Kidney (tissue), 14 donors: ENCODE data around the gene NAV1. TPM values are rescaled to one million over a fixed set of nuclear protein-coding genes. Genes with fewer than 3 reads are reported as not detected.

Experiments
- DNase-seq, 5 donors: peaks; one replicate each; pipeline ENCODE4 v3.0.0-alpha.2; 2013 to 2020
- FAIRE-seq: peaks from 2 replicates; lab custom pipeline; 2012; peaks lifted over from hg19 to GRCh38; lab: Jason Lieb, UNC
- H3K27ac ChIP-seq, 2 donors: one replicate each; pipeline ENCODE4 v1.7.0; 2013; ENCODE audit warnings: low read depth in 2 of 2, low read length in 2 of 2, inconsistent platforms in 1 of 2
- H3K27me3 ChIP-seq: one replicate; pipeline ENCODE4 v1.7.1; 2013; ENCODE audit warnings: low read length, inconsistent platforms; ENCODE audit not compliant: control insufficient read depth, insufficient read depth
- H3K36me3 ChIP-seq, 3 donors: one replicate each; pipeline versions ENCODE4 v1.7.0 to v1.7.1; 2013; ENCODE audit warnings: low read length in 3 of 3, control low read depth in 1 of 3, inconsistent platforms in 1 of 3; ENCODE audit not compliant: insufficient read depth in 3 of 3, control insufficient read depth in 2 of 3
- H3K4me1 ChIP-seq, 3 donors: one replicate each; pipeline versions ENCODE4 v1.7.0 to v1.7.1; 2013; ENCODE audit warnings: low read length in 3 of 3, inconsistent platforms in 1 of 3, low read depth in 1 of 3; ENCODE audit not compliant: control insufficient read depth in 2 of 3, insufficient read depth in 2 of 3
- H3K4me3 ChIP-seq, 3 donors: one replicate each; pipeline versions ENCODE4 v1.7.0 to v1.8.1; 2013; ENCODE audit warnings: low read length in 3 of 3, control low read depth in 1 of 3, inconsistent platforms in 1 of 3
- H3K9ac ChIP-seq, 3 donors: one replicate each; pipeline versions ENCODE4 v1.7.0 to v1.7.1; 2013; ENCODE audit warnings: low read length in 3 of 3, control low read depth in 1 of 3, inconsistent platforms in 1 of 3
- H3K9me3 ChIP-seq, 3 donors: one replicate each; pipeline versions ENCODE4 v1.7.0 to v1.7.1; 2013; ENCODE audit warnings: low read length in 3 of 3, control low read depth in 1 of 3, inconsistent platforms in 1 of 3; ENCODE audit not compliant: control insufficient read depth in 2 of 3, insufficient read depth in 1 of 3
- CTCF ChIP-seq: IDR thresholded peaks from 3 replicates; pipeline ENCODE4 v1.5.1; 2012; ENCODE audit warnings: mild to moderate bottlenecking, moderate library complexity, borderline replicate concordance; ENCODE audit not compliant: insufficient read depth; ENCODE audit errors: extremely low read depth
- intact Hi-C: fragments of 100-400 bp; cut with DNase I; formaldehyde crosslinking; loops from one replicate; pipeline ENCODE4 v1.11.1; 2022
- polyA plus RNA-seq: library from polyadenylated mRNA; stranded (reverse); fragments of 350-450 nt; fragmentation: Illumina TruSeq; extraction: RNeasy Lipid Tissue Mini Kit (QIAGEN cat#74804); gene quantifications from one replicate; pipeline ENCODE4 v1.2.3, GENCODE V29; 2014; ENCODE audit warnings: low read depth, low replicate concordance; ENCODE audit not compliant: insufficient read depth
- total RNA-seq: library from RNA; stranded (reverse); fragmentation: NEBNext Ultra II Directional; extraction: Animal tissue kit (Norgen Biotek cat#: 25700); gene quantifications from one replicate; pipeline ENCODE4 v1.2.1, GENCODE V29; 2021
- donor health status: control.
- donor health status: control.
- donor health status: control.
- donor health status: control.
- donor health status: control.
- donor health status: DM: yes; HTN: yes; CAD: no.
- donor health status: Normal renal cell carcinoma (clear cell type).

NAV1 gene
- total and polyA plus RNA-seq, 2 donors from 2014 or later: 1.7 to 23.0 TPM

DNA sequence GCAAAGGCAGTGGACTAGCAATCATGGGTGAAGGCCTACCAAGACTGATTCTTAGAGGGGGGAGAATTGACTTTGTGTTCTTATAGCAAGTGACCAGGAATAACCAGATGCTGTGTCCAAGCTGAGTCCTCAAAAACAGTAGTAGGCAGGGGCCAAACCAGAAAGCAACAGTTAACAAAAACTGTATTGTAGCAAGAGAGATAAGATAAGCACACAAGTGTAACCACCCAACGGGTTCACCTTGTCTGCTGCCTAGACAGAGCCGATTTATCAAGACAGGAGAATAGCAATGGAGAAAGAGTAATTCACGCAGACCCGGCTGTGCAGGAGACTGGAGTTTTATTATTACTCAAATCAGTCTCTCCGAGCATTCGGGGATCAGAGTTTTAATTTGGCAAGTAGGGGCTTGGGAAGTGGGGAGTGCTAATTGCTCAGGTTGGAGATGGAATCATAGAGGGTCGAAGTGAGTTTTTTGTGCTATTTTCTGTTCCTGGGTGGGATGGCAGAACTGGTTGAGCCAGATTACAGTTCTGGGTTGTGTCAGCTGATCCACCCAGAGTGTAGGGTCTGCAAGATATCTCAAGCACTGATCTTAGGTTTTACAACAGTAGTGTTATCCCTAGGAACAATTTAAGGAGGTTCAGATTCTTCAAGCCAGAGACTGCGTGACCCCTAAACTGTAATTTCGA lies 23.7 kb upstream of the NAV1 start:
- intact Hi-C loops: loop anchor here (10.0 kb wide), 1 partner anchor 70 kb away; no protein-coding TSS in a partner anchor
- peaks cover 3 to 12% (median 11%) of the 10 kb centered on the region in 3 donors for H3K4me1 ChIP-seq
- no peaks in the 10 kb centered on the region for H3K27me3 ChIP-seq
- H3K27ac ChIP-seq: no peak overlapping the region
- H3K9me3 ChIP-seq: no peaks in the 10 kb centered on the region
- peak in 1 of 5 donors; percentile 23 for DNase-seq
- H3K9ac ChIP-seq: no peak overlapping the region
- TF ChIP-seq CTCF: no peak
- H3K36me3 ChIP-seq: no peaks in the 10 kb centered on the region
- FAIRE-seq: no peak
- no peak overlapping the region for H3K4me3 ChIP-seq

GRCh38 chr1:201515895-201516294 lies 23.0 kb upstream of the NAV1 start:
- peaks cover 3 to 12% (median 11%) of the 10 kb centered on the region in 3 donors for H3K4me1 ChIP-seq
- H3K27ac ChIP-seq: no peak overlapping the region
- no peak for FAIRE-seq

DNA sequence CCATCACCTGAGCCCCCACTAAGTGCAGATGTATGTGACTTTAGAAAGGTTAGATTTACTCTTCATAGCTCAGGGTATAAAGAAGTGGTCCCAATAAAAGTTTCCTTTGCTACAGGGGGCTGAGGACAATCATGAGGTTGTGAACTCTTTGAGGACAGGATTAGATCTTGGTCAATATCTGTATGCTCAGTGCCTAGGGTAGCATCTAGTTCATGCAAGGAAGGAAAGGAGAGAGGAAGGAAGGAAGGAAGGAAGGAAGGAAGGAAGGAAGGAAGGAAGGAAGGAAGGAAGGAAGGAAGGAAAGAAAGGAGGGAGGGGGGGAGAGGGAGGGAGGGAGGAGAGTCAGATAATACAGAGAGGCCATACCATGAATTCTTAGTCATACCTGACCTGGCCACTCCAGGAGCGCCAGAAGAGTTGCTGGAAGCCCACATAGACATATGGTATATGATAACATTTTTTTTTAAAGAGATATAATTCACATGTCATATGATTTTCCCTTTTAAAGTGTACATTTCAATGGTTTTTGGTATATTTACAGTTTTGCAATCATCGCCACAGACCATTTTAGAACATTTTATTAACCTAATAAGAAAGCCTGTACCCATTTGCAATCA lies 22.3 kb upstream of the NAV1 start:
- Histone ChIP-seq H3K36me3 (no peaks in the 10 kb centered on the region), H3K4me1 (peaks cover 3 to 11% (median 10%) of the 10 kb centered on the region in 3 donors), H3K9ac (no peak overlapping the region), H3K27me3 (no peaks in the 10 kb centered on the region), H3K4me3 (no peak overlapping the region), H3K9me3 (no peaks in the 10 kb centered on the region), H3K27ac (no peak overlapping the region)
- intact Hi-C loops: loop anchor here (10.0 kb wide), 1 partner anchor 72 kb away; no protein-coding TSS in a partner anchor
- no peak for TF ChIP-seq CTCF
- no peak for FAIRE-seq
- no peak for DNase-seq

More at GRCh38 chr1:201515895-201516294, 23.0 kb upstream of the NAV1 start:
- Histone ChIP-seq H3K9ac (no peak overlapping the region), H3K9me3 (no peaks in the 10 kb centered on the region), H3K27me3 (no peaks in the 10 kb centered on the region), H3K36me3 (no peaks in the 10 kb centered on the region), H3K4me3 (no peak overlapping the region)
- no peak for DNase-seq
- TF ChIP-seq CTCF: no peak
- intact Hi-C loops: loop anchor here (10.0 kb wide), 1 partner anchor 71 kb away; no protein-coding TSS in a partner anchor
